Common myeloid progenitor, CD34-positive (primary cell): ENCODE results near the gene OSMR.

ENCODE experiments used
- CTCF ChIA-PET: fragments of 350-600 bp; sonication (Branson Sonifier 250); formaldehyde crosslinking; loops from one replicate; lab custom pipeline; 2021; ENCODE audit warnings: antibody characterized with exemption; lab: Charles Lee
- POLR2A ChIA-PET: fragments of 350-600 bp; sonication (Branson Sonifier 250); formaldehyde crosslinking; loops from one replicate; lab custom pipeline; 2021; ENCODE audit warnings: antibody characterized with exemption; lab: Charles Lee
- DNase-seq, 3 donors: peaks; one replicate each; pipeline versions ENCODE4 v3.0.0 to v3.0.0-alpha.2; 2013
- H3K27ac ChIP-seq, 2 experiments: 1 replicate in 1 of 2; 2 replicates in 1 of 2; pipeline ENCODE4 v1.7.0; 2013; ENCODE audit warnings: inconsistent platforms in 2 of 2, low read length in 2 of 2, mild to moderate bottlenecking in 2 of 2, low read depth in 1 of 2, moderate library complexity in 1 of 2; ENCODE audit not compliant: severe bottlenecking in 2 of 2, insufficient read depth in 1 of 2, poor library complexity in 1 of 2
- H3K27me3 ChIP-seq, 5 experiments: replicated peaks in 2 of 5; 1 replicate in 3 of 5; 2 replicates in 2 of 5; pipeline versions ENCODE4 v1.6.1 to v1.7.0; 2013; ENCODE audit warnings: low read length in 4 of 5, mild to moderate bottlenecking in 2 of 5, moderate library complexity in 2 of 5, inconsistent platforms in 1 of 5; ENCODE audit not compliant: insufficient read depth in 5 of 5, control insufficient read depth in 4 of 5
- H3K36me3 ChIP-seq, 4 experiments: 1 replicate in 2 of 4; 2 replicates in 2 of 4; pipeline versions ENCODE4 v1.6.1 to v1.7.0; 2013; ENCODE audit warnings: low read length in 3 of 4, control low read depth in 1 of 4, mild to moderate bottlenecking in 1 of 4; ENCODE audit not compliant: control insufficient read depth in 4 of 4, insufficient read depth in 4 of 4
- H3K4me1 ChIP-seq, 4 experiments: 1 replicate in 3 of 4; 2 replicates in 1 of 4; pipeline versions ENCODE4 v1.6.1 to v1.7.1; 2013; ENCODE audit warnings: low read length in 3 of 4, mild to moderate bottlenecking in 3 of 4, control low read depth in 1 of 4, inconsistent platforms in 1 of 4, moderate library complexity in 1 of 4; ENCODE audit not compliant: control insufficient read depth in 4 of 4, insufficient read depth in 4 of 4; ENCODE audit errors: control extremely low read depth in 1 of 4
- H3K4me3 ChIP-seq, 7 experiments: 1 replicate in 4 of 7; 2 replicates in 3 of 7; pipeline versions ENCODE4 v1.5.1 to v1.7.0; 2013; ENCODE audit warnings: mild to moderate bottlenecking in 7 of 7, low read length in 6 of 7, moderate library complexity in 6 of 7, inconsistent platforms in 2 of 7, low read depth in 2 of 7, control low read depth in 1 of 7; ENCODE audit not compliant: insufficient read depth in 4 of 7, control insufficient read depth in 1 of 7; ENCODE audit errors: extremely low read depth in 1 of 7
- H3K9me3 ChIP-seq, 5 experiments: 1 replicate in 4 of 5; 2 replicates in 1 of 5; pipeline versions ENCODE4 v1.6.1 to v1.7.1; 2013; ENCODE audit warnings: low read length in 4 of 5, mild to moderate bottlenecking in 2 of 5, inconsistent platforms in 1 of 5, low read depth in 1 of 5, moderate library complexity in 1 of 5; ENCODE audit not compliant: control insufficient read depth in 4 of 5, insufficient read depth in 2 of 5; ENCODE audit errors: control extremely low read depth in 1 of 5
- WGBS: methylation state at CpG from one replicate; pipeline ENCODE4 v1.1.5; 2013; ENCODE audit not compliant: insufficient coverage; 5-methylcytosine and 5-hydroxymethylcytosine counted together

OSMR gene

DNA sequence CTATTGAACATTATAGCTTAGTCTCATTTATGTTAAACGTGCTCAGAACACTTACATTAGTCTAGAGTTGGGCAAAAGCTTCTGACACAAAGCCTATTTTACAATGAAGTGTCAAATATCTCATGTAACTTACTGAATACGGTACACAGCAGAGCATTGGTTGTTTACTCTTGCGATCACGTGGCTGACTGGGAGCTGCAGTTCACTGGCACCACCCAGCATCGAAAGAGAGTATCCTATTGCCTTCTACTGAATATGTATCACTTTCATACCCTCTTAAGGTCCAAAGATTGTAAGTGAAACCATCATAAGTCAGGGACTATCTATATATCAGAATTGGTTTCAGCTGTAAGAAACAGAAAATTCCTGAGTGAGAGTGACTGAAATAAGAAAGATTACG lies 42.6 kb upstream of the OSMR start:
- ChIA-PET CTCF (interaction anchor here (0.8 to 0.9 kb wide), 2 partner anchors 11 to 361 kb away, joined by 3 to 4 read pairs; no protein-coding TSS in a partner anchor), POLR2A (no interaction called here)
- Histone ChIP-seq H3K4me3 (no peak overlapping the region), H3K27ac (no peak overlapping the region), H3K9me3 (no peaks in the 10 kb centered on the region), H3K36me3 (no peaks in the 10 kb centered on the region), H3K27me3 (peaks cover 0 to 57% (median 7%) of the 10 kb centered on the region in 5 experiments), H3K4me1 (no peaks in the 10 kb centered on the region)
- no peak for DNase-seq
- 96% methylated on average over 4 of the region's 6 CpGs for WGBS

DNA sequence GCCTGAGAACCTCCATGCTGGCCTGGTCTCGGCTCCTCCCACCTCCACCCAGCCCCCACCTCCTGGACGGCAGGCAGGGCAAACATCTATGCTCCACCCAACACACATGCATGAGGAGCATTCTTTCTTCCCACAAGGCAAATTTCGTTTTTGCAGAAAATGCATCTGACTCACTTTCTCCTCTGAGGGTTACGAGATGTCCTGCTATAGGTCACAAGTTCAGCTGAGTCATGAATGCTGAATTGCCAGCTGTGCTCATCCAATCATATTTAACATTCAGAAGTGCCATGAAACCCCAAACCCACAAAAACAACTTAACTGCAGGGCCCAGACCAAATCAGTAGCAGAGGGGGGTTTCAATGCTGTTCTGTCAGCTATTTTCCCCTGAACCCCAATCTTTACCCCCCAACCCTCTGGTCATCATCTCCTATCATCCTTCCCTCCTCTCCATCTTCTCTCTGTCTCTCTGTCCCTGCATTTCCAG lies 39.0 kb upstream of the OSMR start:
- WGBS = 96% methylated on average over 2 of the region's 4 CpGs
- H3K36me3 ChIP-seq = no peaks in the 10 kb centered on the region
- no peak overlapping the region for H3K27ac ChIP-seq
- no peaks in the 10 kb centered on the region for H3K9me3 ChIP-seq
- ChIA-PET CTCF (interaction anchor here (1.1 to 7.2 kb wide), 2 partner anchors 388 to 598 kb away, joined by 3 to 74 read pairs; no protein-coding TSS in a partner anchor), POLR2A (no interaction called here)
- no peak overlapping the region for H3K4me3 ChIP-seq
- peak in 1 of 3 donors; percentile 7 for DNase-seq
- H3K4me1 ChIP-seq = no peaks in the 10 kb centered on the region
- peaks cover under 1 to 60% (median 17%) of the 10 kb centered on the region in 5 experiments for H3K27me3 ChIP-seq

DNA sequence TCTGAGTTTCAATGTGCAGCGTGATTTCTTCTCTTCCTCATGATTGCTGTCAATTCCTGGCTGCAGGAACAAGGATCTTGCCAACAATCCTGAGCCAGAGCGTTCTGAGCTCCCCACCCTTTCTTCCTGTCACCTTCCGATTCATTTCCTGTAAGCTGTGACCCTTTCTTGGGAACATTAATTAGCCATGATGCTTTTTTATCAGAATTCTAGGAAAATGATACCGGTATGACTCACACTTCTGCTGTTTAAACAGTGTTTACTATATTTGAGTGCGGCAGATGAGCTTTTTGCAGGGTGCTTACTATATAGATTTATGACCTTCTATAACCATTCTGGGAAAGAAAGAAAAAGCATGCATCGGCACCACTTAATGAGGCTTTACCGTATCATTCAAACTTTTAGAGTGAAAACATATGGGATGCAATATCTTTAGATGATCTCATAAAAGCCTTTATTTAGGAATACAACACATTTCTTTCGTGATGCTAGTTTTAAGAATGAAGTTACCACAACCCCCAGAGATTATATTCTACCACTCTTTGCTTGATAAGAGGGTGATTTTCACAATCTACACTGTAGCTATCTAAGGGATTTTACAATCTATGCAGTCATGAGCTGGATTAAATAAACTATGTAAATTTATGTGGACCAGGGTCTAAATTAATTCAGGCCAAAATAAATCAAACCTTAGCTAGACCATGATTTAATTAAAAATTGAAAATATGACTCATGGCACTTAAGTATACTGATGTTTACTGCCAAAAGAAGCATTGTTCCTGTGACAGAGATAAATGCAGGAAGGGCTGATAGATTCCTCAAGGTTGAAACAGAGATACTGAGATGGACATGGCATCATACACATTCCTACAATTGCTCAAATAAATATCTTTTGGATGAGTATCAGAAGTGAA lies 38.0 kb upstream of the OSMR start:
- H3K4me1 ChIP-seq = no peaks in the 10 kb centered on the region
- no peak for DNase-seq
- CTCF ChIA-PET = interaction anchor here (0.7 to 7.2 kb wide), 10 partner anchors 219 to 599 kb away, joined by 3 to 74 read pairs (median 4); no protein-coding TSS in a partner anchor
- H3K27me3 ChIP-seq = peaks cover 3 to 66% (median 19%) of the 10 kb centered on the region in 5 experiments
- H3K4me3 ChIP-seq = no peak overlapping the region
- H3K36me3 ChIP-seq = no peaks in the 10 kb centered on the region
- 35% methylated on average over 3 of the region's 8 CpGs for WGBS
- no peaks in the 10 kb centered on the region for H3K9me3 ChIP-seq
- H3K27ac ChIP-seq = no peak overlapping the region
- POLR2A ChIA-PET = no interaction called here

DNA sequence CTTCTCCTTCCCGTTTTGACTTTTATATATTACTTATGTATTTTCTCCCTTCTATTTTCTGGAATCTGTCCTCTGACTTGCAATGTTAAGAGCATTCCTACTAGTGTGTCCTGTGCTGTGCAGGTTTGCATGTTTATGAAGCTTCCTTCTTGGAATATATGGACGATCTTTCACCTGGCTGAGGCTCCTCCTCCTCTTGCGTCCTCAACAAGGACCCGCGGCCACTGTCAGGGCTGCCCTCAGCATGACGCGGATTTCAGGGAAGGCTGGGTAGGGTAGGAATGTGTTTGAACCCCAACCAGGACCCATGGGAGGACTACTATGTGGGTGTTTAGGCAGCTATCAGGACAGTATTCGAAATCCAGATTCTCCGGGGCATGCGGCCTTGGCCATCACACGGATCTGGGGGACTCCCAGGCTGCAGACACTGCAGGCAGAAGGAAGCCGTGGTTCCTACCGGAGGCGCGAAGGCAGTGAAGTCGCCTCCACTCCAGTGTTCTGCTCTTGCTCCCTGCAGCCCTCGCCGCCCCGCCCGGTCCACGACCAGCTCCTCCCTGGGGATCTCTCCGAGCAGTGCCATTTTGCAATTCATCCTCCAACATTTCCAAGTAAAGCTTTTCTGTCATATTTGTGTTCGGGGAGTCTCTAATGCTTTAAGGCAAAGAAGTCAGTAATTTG lies 37.0 kb upstream of the OSMR start:
- no peak overlapping the region for H3K27ac ChIP-seq
- no peaks in the 10 kb centered on the region for H3K36me3 ChIP-seq
- no peak for DNase-seq
- POLR2A ChIA-PET = no interaction called here
- H3K4me1 ChIP-seq = no peaks in the 10 kb centered on the region
- H3K9me3 ChIP-seq = no peaks in the 10 kb centered on the region
- WGBS = 93% methylated on average over 16 of the region's 23 CpGs
- peaks cover 3 to 65% (median 20%) of the 10 kb centered on the region in 5 experiments for H3K27me3 ChIP-seq
- CTCF ChIA-PET = interaction anchor here (0.7 to 7.2 kb wide), 16 partner anchors 8 to 543 kb away, joined by 3 to 74 read pairs (median 4); no protein-coding TSS in a partner anchor
- no peak overlapping the region for H3K4me3 ChIP-seq

DNA sequence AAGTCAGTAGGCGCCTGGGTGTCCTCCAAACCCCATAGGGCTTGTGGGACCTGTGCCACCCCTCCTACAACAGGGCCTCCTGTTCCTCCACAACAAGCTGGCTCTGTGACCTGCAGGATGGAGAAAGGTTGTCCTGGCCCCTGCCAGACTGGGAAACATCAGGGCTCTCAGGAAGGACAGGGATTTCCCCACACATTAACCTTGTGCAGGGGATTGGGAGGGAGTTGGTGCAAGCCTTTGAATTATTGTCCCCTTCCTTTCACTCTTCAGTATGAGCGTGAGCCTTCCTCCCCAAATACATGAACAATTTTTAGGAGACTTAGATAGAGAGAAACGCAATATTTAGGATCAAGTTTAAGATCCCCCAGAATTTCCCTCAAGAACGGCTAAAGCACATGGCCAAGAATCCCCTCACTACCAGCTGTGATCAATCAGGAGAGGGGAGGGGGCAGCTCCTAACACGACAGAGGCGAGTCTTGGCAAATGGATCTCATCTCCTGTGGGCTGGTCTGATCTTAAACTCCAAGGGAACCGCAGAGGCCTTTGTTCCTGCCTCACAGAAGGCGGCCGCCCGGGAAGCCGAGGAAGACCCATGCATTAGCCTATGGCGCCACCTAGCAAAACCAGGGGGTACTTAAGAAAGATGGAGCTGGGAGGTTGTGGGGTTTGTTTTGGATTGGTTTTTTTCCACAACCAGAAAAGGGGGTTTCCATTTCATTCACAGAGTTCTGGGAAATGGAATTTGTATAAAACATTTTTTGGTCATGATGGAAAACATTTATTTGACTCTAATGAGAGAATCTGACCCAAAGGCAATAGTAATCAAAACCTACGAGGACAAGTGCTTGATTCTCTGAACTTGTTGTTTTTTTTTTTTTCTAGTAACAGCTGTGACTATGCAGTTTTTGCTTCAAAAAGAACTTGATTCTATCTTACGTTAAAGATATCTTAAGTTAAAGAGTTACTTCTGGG lies 36.1 kb upstream of the OSMR start:
- Histone ChIP-seq H3K27ac (no peak overlapping the region), H3K9me3 (no peaks in the 10 kb centered on the region), H3K4me1 (no peaks in the 10 kb centered on the region), H3K4me3 (no peak overlapping the region), H3K36me3 (no peaks in the 10 kb centered on the region), H3K27me3 (peaks cover 3 to 63% (median 18%) of the 10 kb centered on the region in 5 experiments)
- DNase-seq = peak; percentile 73 to 86 (median 82)
- ChIA-PET CTCF (interaction anchor here (0.6 to 7.2 kb wide), 18 partner anchors 9 to 1784 kb away, joined by 3 to 74 read pairs (median 4); no protein-coding TSS in a partner anchor), POLR2A (no interaction called here)
- WGBS = 18% methylated on average over 10 of the region's 14 CpGs

DNA sequence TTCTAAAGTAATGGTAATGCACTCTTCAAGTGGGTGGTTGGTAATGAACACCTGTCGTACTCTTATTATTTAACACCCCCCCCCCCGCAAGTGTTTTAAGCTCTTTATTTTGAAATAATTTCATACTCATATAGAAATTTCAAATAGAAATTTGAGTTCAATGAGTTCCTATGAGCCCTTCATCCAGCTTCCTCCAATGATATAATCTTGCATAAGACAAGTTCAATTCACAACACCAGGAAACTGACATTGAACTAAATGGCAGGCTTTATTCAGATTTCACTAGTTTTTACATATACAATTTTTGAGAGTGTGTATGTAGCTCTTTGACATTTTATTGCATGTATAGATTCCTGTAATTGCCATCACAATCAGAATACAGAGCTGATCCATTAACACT lies 30.9 kb upstream of the OSMR start:
- H3K36me3 ChIP-seq = no peaks in the 10 kb centered on the region
- H3K4me1 ChIP-seq = no peaks in the 10 kb centered on the region
- WGBS = no CpG with 5 or more reads among the region's 2 CpGs
- no peak overlapping the region for H3K27ac ChIP-seq
- POLR2A ChIA-PET = no interaction called here
- no peak overlapping the region for H3K4me3 ChIP-seq
- CTCF ChIA-PET = interaction anchor here (0.9 to 2.5 kb wide), 4 partner anchors 11 to 394 kb away, joined by 3 to 9 read pairs (median 4); no protein-coding TSS in a partner anchor
- peaks cover 0 to 55% (median 16%) of the 10 kb centered on the region in 5 experiments for H3K27me3 ChIP-seq
- no peak for DNase-seq
- H3K9me3 ChIP-seq = no peaks in the 10 kb centered on the region
